Measurements from ENCODE around the gene HOXB4. TPM values are rescaled to one million over a fixed set of nuclear protein-coding genes. Genes with fewer than 3 reads are reported as not detected.

Gene HOXB4
- total RNA-seq, 1 donor from 2014 or later, result not detected

- Mint-ChIP-seq H3K27me3 (ENCODE audit: low read depth) (peaks cover 94% of the 10 kb centered on the region), H3K27ac (ENCODE audit: unreplicated experiment) (no peak overlapping the region), H3K36me3 (ENCODE audit: low read depth) (peaks cover 2% of the 10 kb centered on the region), H3K4me1 (ENCODE audit: low read depth) (peaks cover 16% of the 10 kb centered on the region), H3K4me3 (ENCODE audit: unreplicated experiment) (no peak overlapping the region), H3K9me3 (ENCODE audit: low read depth) (no peaks in the 10 kb centered on the region)
- TF ChIP-seq CTCF (IDR thresholded peaks at IDR 0.05), result no peak
- DNase-seq (ENCODE audit: low spot score), result no peak
Observed at GRCh38 chr17:48595278-48595999, 17.3 kb upstream of the HOXB4 start.

- DNase-seq (ENCODE audit: low spot score), result no peak
- H3K9me3 Mint-ChIP-seq (ENCODE audit: low read depth), result no peaks in the 10 kb centered on the region
- H3K36me3 Mint-ChIP-seq (ENCODE audit: low read depth), result peaks cover 2% of the 10 kb centered on the region
- no peak overlapping the region for H3K27ac Mint-ChIP-seq (ENCODE audit: unreplicated experiment)
- peaks cover 16% of the 10 kb centered on the region for H3K4me1 Mint-ChIP-seq (ENCODE audit: low read depth)
- no peak for TF ChIP-seq CTCF (IDR thresholded peaks at IDR 0.05)
- peaks cover 94% of the 10 kb centered on the region for H3K27me3 Mint-ChIP-seq (ENCODE audit: low read depth)
- H3K4me3 Mint-ChIP-seq (ENCODE audit: unreplicated experiment), result no peak overlapping the region
Observed at GRCh38 chr17:48594538-48595277, 16.6 kb upstream of the HOXB4 start.

- no peak overlapping the region for H3K27ac Mint-ChIP-seq (ENCODE audit: unreplicated experiment)
- H3K9me3 Mint-ChIP-seq (ENCODE audit: low read depth), result no peaks in the 10 kb centered on the region
- H3K4me1 Mint-ChIP-seq (ENCODE audit: low read depth), result peaks cover 16% of the 10 kb centered on the region
- no peak for DNase-seq (ENCODE audit: low spot score)
- H3K27me3 Mint-ChIP-seq (ENCODE audit: low read depth), result peaks cover 94% of the 10 kb centered on the region
- H3K36me3 Mint-ChIP-seq (ENCODE audit: low read depth), result peaks cover 2% of the 10 kb centered on the region
- TF ChIP-seq CTCF (IDR thresholded peaks at IDR 0.05), result peak; percentile 80
- H3K4me3 Mint-ChIP-seq (ENCODE audit: unreplicated experiment), result no peak overlapping the region
Observed at GRCh38 chr17:48593840-48594537, 15.8 kb upstream of the HOXB4 start.

GRCh38 chr17:48593126-48593829, 15.1 kb upstream of the HOXB4 start, which contains the start of gene HOXB5:
HOXB5 (minus strand) TSS chr17:48593779; CDS start chr17:48593682, 97 bp downstream.
- TF ChIP-seq CTCF (IDR thresholded peaks at IDR 0.05), result no peak
- H3K27ac Mint-ChIP-seq (ENCODE audit: unreplicated experiment), result no peak within 1 kb of the TSS
- peaks cover 2% of the 10 kb centered on the region for H3K36me3 Mint-ChIP-seq (ENCODE audit: low read depth)
- H3K4me1 Mint-ChIP-seq (ENCODE audit: low read depth), result peaks cover 15% of the 10 kb centered on the region
- H3K27me3 Mint-ChIP-seq (ENCODE audit: low read depth), result peaks cover 94% of the 10 kb centered on the region
- H3K9me3 Mint-ChIP-seq (ENCODE audit: low read depth), result no peaks in the 10 kb centered on the region
- no peak within 1 kb of the TSS for H3K4me3 Mint-ChIP-seq (ENCODE audit: unreplicated experiment)
- DNase-seq (ENCODE audit: low spot score), result no peak

Measured in chondrocyte (in vitro differentiated cells).